GM18909 (cell line): ENCODE data around the gene SCG5.
"Not testable (repeated sequence)": the region's sequence is repeated elsewhere in the genome, so short reads cannot be mapped to it uniquely, and the experiment has no call there.

ENCODE experiments used
- ATAC-seq: cut with Tn5 transposase; IDR thresholded peaks from one replicate; pipeline ENCODE4 v1.9.1; 2021; ENCODE audit warnings: mild to moderate bottlenecking; ENCODE audit not compliant: unreplicated experiment, poor library complexity

The SCG5 gene

GRCh38 chr15:32641517-32642059, at the start of gene SCG5:
TSS of gene SCG5 (plus strand) at chr15:32641710. CDS start at chr15:32643593, 1,883 bp downstream.
- ATAC-seq: no peak

GRCh38 chr15:32593151-32593550, 48.4 kb upstream of the SCG5 start, which contains the start of gene GOLGA8N:
TSS of gene GOLGA8N (plus strand) at chr15:32593456.
- not testable (repeated sequence) for ATAC-seq

GRCh38 chr15:32609518-32609917, 32.0 kb upstream of the SCG5 start:
- ATAC-seq: not testable (repeated sequence)

GRCh38 chr15:32610719-32611118, 30.8 kb upstream of the SCG5 start:
- ATAC-seq: not testable (repeated sequence)

GRCh38 chr15:32614712-32615050, 26.8 kb upstream of the SCG5 start:
- peak; percentile 19 for ATAC-seq

- ATAC-seq: peak; percentile 81
These were observed 26.2 kb upstream of the SCG5 start, which contains the start of gene ARHGAP11A for GRCh38 chr15:32615051-32615870. TSS of gene ARHGAP11A (plus strand) at chr15:32615504. CDS start at chr15:32616212, 708 bp downstream.

GRCh38 chr15:32615871-32616426, 25.6 kb upstream of the SCG5 start:
- ATAC-seq: peak; percentile 13

GRCh38 chr15:32636410-32636809, 5.1 kb upstream of the SCG5 start:
- no peak for ATAC-seq

- ATAC-seq: no peak
These were observed 4.5 kb upstream of the SCG5 start for GRCh38 chr15:32636908-32637567.

GRCh38 chr15:32637704-32638103, 3.8 kb upstream of the SCG5 start:
- no peak for ATAC-seq

GRCh38 chr15:32642667-32643435, 1.3 kb downstream of the SCG5 start:
- no peak for ATAC-seq

GRCh38 chr15:32643907-32644445, 2.5 kb downstream of the SCG5 start:
- no peak for ATAC-seq

GRCh38 chr15:32646291-32646690, 4.8 kb downstream of the SCG5 start:
- no peak for ATAC-seq

GRCh38 chr15:32649342-32649741, 7.8 kb downstream of the SCG5 start:
- no peak for ATAC-seq

GRCh38 chr15:32651229-32651837, 9.8 kb downstream of the SCG5 start:
- peak; percentile 70 for ATAC-seq

GRCh38 chr15:32652178-32652577, 10.7 kb downstream of the SCG5 start:
- no peak for ATAC-seq

GRCh38 chr15:32656091-32656490, 14.6 kb downstream of the SCG5 start:
- ATAC-seq: no peak

GRCh38 chr15:32656496-32656895, 15.0 kb downstream of the SCG5 start:
- no peak for ATAC-seq

- ATAC-seq: peak; percentile 60
These were observed 15.8 kb downstream of the SCG5 start for GRCh38 chr15:32657198-32657883.
